Measurements from ENCODE around the gene SNX21.

- no peak for TF ChIP-seq CTCF (IDR thresholded peaks at IDR 0.05; ENCODE audit: low read length)
- no peak for TF ChIP-seq EZH2 (IDR thresholded peaks at IDR 0.05; ENCODE audit: borderline replicate concordance, low read length)
Observed at GRCh38 chr20:45835825-45836224, 2.2 kb downstream of the SNX21 start.
